GM21367 (cell line): ENCODE results near the gene AGO1.
"Not testable (repeated sequence)": the region's sequence is repeated elsewhere in the genome, so short reads cannot be mapped to it uniquely, and the experiment has no call there.

ENCODE experiments used
- ATAC-seq: cut with Tn5 transposase; IDR thresholded peaks from one replicate; pipeline ENCODE4 v1.9.1; 2021; ENCODE audit not compliant: unreplicated experiment

The AGO1 gene

GRCh38 chr1:35968396-35968795, 85.4 kb downstream of the AGO1 start:
- no peak for ATAC-seq

GRCh38 chr1:35971601-35972000, 88.6 kb downstream of the AGO1 start:
- no peak for ATAC-seq

- ATAC-seq = not testable (repeated sequence)
Observed at GRCh38 chr1:35972631-35973030, 89.6 kb downstream of the AGO1 start.

- ATAC-seq = no peak
Observed at GRCh38 chr1:35980090-35980489, 97.1 kb downstream of the AGO1 start.
